Measurements from ENCODE around the gene NPLOC4. TPM values are rescaled to one million over a fixed set of nuclear protein-coding genes. Genes with fewer than 3 reads are reported as not detected.

The NPLOC4 gene
- total and polyA plus RNA-seq, 9 of the 15 experiments (the other 6 are each of a cell fraction or from before 2014, with no cell fraction given) = 1.5 to 116 (median 64.5) TPM

- TF ChIP-seq KDM5B (IDR thresholded peaks at IDR 0.05; ENCODE audit: insufficient replicate concordance, low read depth, low read length) (no peak), RUNX1 (IDR thresholded peaks at IDR 0.05; ENCODE audit: low read depth) (no peak), NR0B1 (IDR thresholded peaks at IDR 0.05; ENCODE audit: partially characterized antibody) (no peak), ZNF583 (CRISPR knock-in tag; IDR thresholded peaks at IDR 0.05) (peak; percentile 21; the same call in 1 of the 2 replicates), SRSF3 (IDR thresholded peaks at IDR 0.05; ENCODE audit: insufficient read depth, low read length) (no peak), NR1H2 (CRISPR knock-in tag; IDR thresholded peaks at IDR 0.05) (no peak; the same call in 1 of the 2 replicates), ADNP (tag; IDR thresholded peaks at IDR 0.05) (no peak), ZNF830 (CRISPR knock-in tag; IDR thresholded peaks at IDR 0.05) (no peak), CBX1 (IDR thresholded peaks at IDR 0.05; ENCODE audit: low read depth) (peak; percentile 46; the same call in 1 of the 2 replicates), ARHGAP35 (IDR thresholded peaks at IDR 0.05; ENCODE audit: partially characterized antibody) (no peak), ZNF274 (IDR thresholded peaks at IDR 0.05; ENCODE audit: borderline replicate concordance, low read depth, low read length) (no peak), MBD1 (CRISPR knock-in tag; IDR thresholded peaks at IDR 0.05) (no peak), ZBTB33 (CRISPR knock-in tag; IDR thresholded peaks at IDR 0.05) (no peak), RBBP5 (IDR thresholded peaks at IDR 0.05; ENCODE audit: borderline replicate concordance, insufficient read depth, low read length, poor library complexity, severe bottlenecking) (peak; percentile 95), ZBTB2 (IDR thresholded peaks at IDR 0.05) (peak; percentile 92), ELF2 (CRISPR knock-in tag; IDR thresholded peaks at IDR 0.05) (peak; percentile 60; the same call in 1 of the 2 replicates), KAT2B (IDR thresholded peaks at IDR 0.05; ENCODE audit: low read depth, low read length) (no peak), KDM1A (IDR thresholded peaks at IDR 0.05) (0 out of 4 replicates have a peak, but pooled peaks of 1 of the 2 experiments have one; percentile 7), MAFG (tag; conservative IDR thresholded peaks at IDR 0.05) (no peak), SMARCC2 (IDR thresholded peaks at IDR 0.05; ENCODE audit: low read depth) (no peak), KLF16 (IDR thresholded peaks at IDR 0.05) (no peak), SNRNP70 (optimal IDR thresholded peaks at IDR 0.05; ENCODE audit: low read depth, low read length) (no peak), RB1 (IDR thresholded peaks at IDR 0.05; ENCODE audit: low read depth) (peak; percentile 98)
Observed at GRCh38 chr17:81636505-81637288, at the start of gene NPLOC4, which contains the start of gene TSPAN10 (continued).

Measured in K562 (cell line).